ENCODE results near the gene ERN1.

The ERN1 gene

GRCh38 chr17:64117981-64118979, 11.7 kb downstream of the ERN1 start:
- Histone ChIP-seq H3K4me1 (ENCODE audit: insufficient read depth, low read length, poor library complexity, severe bottlenecking) (peaks cover 30% of the 10 kb centered on the region), H3K9me2 (replicated peaks; ENCODE audit: low read depth, low read length) (no peaks in the 10 kb centered on the region), H3K4me2 (ENCODE audit: low read depth, low read length, poor library complexity, severe bottlenecking) (no peak overlapping the region), H3K9me3 (ENCODE audit: insufficient read depth, low read depth, low read length) (no peaks in the 10 kb centered on the region), H3K36me3 (ENCODE audit: insufficient read depth, low read length) (no peaks in the 10 kb centered on the region), H3K27me3 (ENCODE audit: insufficient read depth, low read length, poor library complexity, severe bottlenecking) (no peaks in the 10 kb centered on the region), H3K4me3 (ENCODE audit: low read length, poor library complexity, severe bottlenecking) (no peak overlapping the region), H2AFZ (ENCODE audit: low read length) (no peak overlapping the region), H3F3A (ENCODE audit: low read depth) (no peaks in the 10 kb centered on the region), H3K9ac (ENCODE audit: low read depth, low read length, poor library complexity, severe bottlenecking) (no peak overlapping the region), H3K79me2 (ENCODE audit: insufficient read depth, low read length) (no peaks in the 10 kb centered on the region), H4K20me1 (ENCODE audit: insufficient read depth, low read length, poor library complexity, severe bottlenecking) (no peaks in the 10 kb centered on the region)
- TF ChIP-seq CTCF (conservative IDR thresholded peaks at IDR 0.05; ENCODE audit: low read length) (no peak), EZH2phosphoT487 (IDR thresholded peaks at IDR 0.05; ENCODE audit: borderline replicate concordance) (no peak)

GRCh38 chr17:64115822-64116534, 14.0 kb downstream of the ERN1 start:
- no peak for TF ChIP-seq EZH2phosphoT487 (IDR thresholded peaks at IDR 0.05; ENCODE audit: borderline replicate concordance)
- no peak for TF ChIP-seq CTCF (conservative IDR thresholded peaks at IDR 0.05; ENCODE audit: low read length)
- Histone ChIP-seq H2AFZ (ENCODE audit: low read length) (no peak overlapping the region), H4K20me1 (ENCODE audit: insufficient read depth, low read length, poor library complexity, severe bottlenecking) (no peaks in the 10 kb centered on the region), H3K79me2 (ENCODE audit: insufficient read depth, low read length) (no peaks in the 10 kb centered on the region), H3F3A (ENCODE audit: low read depth) (no peaks in the 10 kb centered on the region), H3K9me3 (ENCODE audit: insufficient read depth, low read depth, low read length) (no peaks in the 10 kb centered on the region), H3K4me3 (ENCODE audit: low read length, poor library complexity, severe bottlenecking) (no peak overlapping the region), H3K4me2 (ENCODE audit: low read depth, low read length, poor library complexity, severe bottlenecking) (peak overlapping the region; percentile 32), H3K9ac (ENCODE audit: low read depth, low read length, poor library complexity, severe bottlenecking) (no peak overlapping the region), H3K27me3 (ENCODE audit: insufficient read depth, low read length, poor library complexity, severe bottlenecking) (no peaks in the 10 kb centered on the region), H3K4me1 (ENCODE audit: insufficient read depth, low read length, poor library complexity, severe bottlenecking) (peaks cover 27% of the 10 kb centered on the region), H3K9me2 (replicated peaks; ENCODE audit: low read depth, low read length) (no peaks in the 10 kb centered on the region), H3K36me3 (ENCODE audit: insufficient read depth, low read length) (no peaks in the 10 kb centered on the region)

GRCh38 chr17:64115043-64115698, 14.8 kb downstream of the ERN1 start:
- H3K27me3 ChIP-seq (ENCODE audit: insufficient read depth, low read length, poor library complexity, severe bottlenecking): no peaks in the 10 kb centered on the region
- no peak overlapping the region for H3K4me3 ChIP-seq (ENCODE audit: low read length, poor library complexity, severe bottlenecking)
- H3K9me2 ChIP-seq (replicated peaks; ENCODE audit: low read depth, low read length): no peaks in the 10 kb centered on the region
- no peak overlapping the region for H3K9ac ChIP-seq (ENCODE audit: low read depth, low read length, poor library complexity, severe bottlenecking)
- no peak overlapping the region for H2AFZ ChIP-seq (ENCODE audit: low read length)
- H3K79me2 ChIP-seq (ENCODE audit: insufficient read depth, low read length): no peaks in the 10 kb centered on the region
- no peaks in the 10 kb centered on the region for H3K36me3 ChIP-seq (ENCODE audit: insufficient read depth, low read length)
- no peaks in the 10 kb centered on the region for H4K20me1 ChIP-seq (ENCODE audit: insufficient read depth, low read length, poor library complexity, severe bottlenecking)
- no peak overlapping the region for H3K4me2 ChIP-seq (ENCODE audit: low read depth, low read length, poor library complexity, severe bottlenecking)
- no peak for TF ChIP-seq EZH2phosphoT487 (IDR thresholded peaks at IDR 0.05; ENCODE audit: borderline replicate concordance)
- TF ChIP-seq CTCF (conservative IDR thresholded peaks at IDR 0.05; ENCODE audit: low read length): no peak
- H3F3A ChIP-seq (ENCODE audit: low read depth): no peaks in the 10 kb centered on the region
- no peaks in the 10 kb centered on the region for H3K9me3 ChIP-seq (ENCODE audit: insufficient read depth, low read depth, low read length)
- H3K4me1 ChIP-seq (ENCODE audit: insufficient read depth, low read length, poor library complexity, severe bottlenecking): peaks cover 26% of the 10 kb centered on the region
